ENCODE data around the gene GRIK2. TPM values are rescaled to one million over a fixed set of nuclear protein-coding genes. Genes with fewer than 3 reads are reported as not detected.

The GRIK2 gene
- total RNA-seq, 2 donors from 2014 or later: 1.00 to 4.5 TPM

GRCh38 chr6:101399616-101400162 is 6.2 kb downstream of the GRIK2 start:
- Mint-ChIP-seq H3K27ac (no peak overlapping the region), H3K4me3 (peak overlapping the region; percentile 65), H3K9me3 (no peaks in the 10 kb centered on the region), H3K36me3 (ENCODE audit: low read depth) (no peaks in the 10 kb centered on the region), H3K27me3 (ENCODE audit: insufficient read depth) (peaks cover 53% of the 10 kb centered on the region), H3K4me1 (peaks cover 36% of the 10 kb centered on the region)
- no peak for TF ChIP-seq CTCF (conservative IDR thresholded peaks at IDR 0.05)
- H3K4me3 ChIP-seq (ENCODE audit: low read length): peak overlapping the region; percentile 79
- H3K27ac ChIP-seq (ENCODE audit: low read depth, low read length): no peak overlapping the region
- no peaks in the 10 kb centered on the region for H3K36me3 ChIP-seq (ENCODE audit: control insufficient read depth, insufficient read depth, low read length)
- H3K9me3 ChIP-seq (ENCODE audit: control insufficient read depth, low read length): no peaks in the 10 kb centered on the region
- H3K9ac ChIP-seq (ENCODE audit: extremely low read depth, low read length, poor library complexity, severe bottlenecking): no peak overlapping the region
- peaks cover 8% of the 10 kb centered on the region for H3K4me1 ChIP-seq (ENCODE audit: control insufficient read depth, insufficient read depth, low read length)
- 5 to 13% methylated on average over 15 to 30 of the region's 30 CpGs for WGBS, 2 experiments (ENCODE audit: insufficient coverage in 1 of 2, insufficient read length in 1 of 2)
- DNase-seq: peak; percentile 54
- peaks cover 71% of the 10 kb centered on the region for H3K27me3 ChIP-seq (ENCODE audit: control insufficient read depth, insufficient read depth, low read length, poor library complexity, severe bottlenecking)

GRCh38 chr6:101400326-101401135 is 7.0 kb downstream of the GRIK2 start:
- Mint-ChIP-seq H3K27me3 (ENCODE audit: insufficient read depth) (peaks cover 44% of the 10 kb centered on the region), H3K9me3 (no peaks in the 10 kb centered on the region), H3K4me1 (peaks cover 42% of the 10 kb centered on the region), H3K27ac (no peak overlapping the region), H3K4me3 (peak overlapping the region; percentile 65), H3K36me3 (ENCODE audit: low read depth) (no peaks in the 10 kb centered on the region)
- TF ChIP-seq CTCF (conservative IDR thresholded peaks at IDR 0.05): no peak
- Histone ChIP-seq H3K27ac (ENCODE audit: low read depth, low read length) (no peak overlapping the region), H3K4me3 (ENCODE audit: low read length) (no peak overlapping the region), H3K9ac (ENCODE audit: extremely low read depth, low read length, poor library complexity, severe bottlenecking) (no peak overlapping the region), H3K9me3 (ENCODE audit: control insufficient read depth, low read length) (no peaks in the 10 kb centered on the region), H3K27me3 (ENCODE audit: control insufficient read depth, insufficient read depth, low read length, poor library complexity, severe bottlenecking) (peaks cover 63% of the 10 kb centered on the region), H3K36me3 (ENCODE audit: control insufficient read depth, insufficient read depth, low read length) (no peaks in the 10 kb centered on the region), H3K4me1 (ENCODE audit: control insufficient read depth, insufficient read depth, low read length) (peaks cover 8% of the 10 kb centered on the region)
- WGBS, 2 experiments (ENCODE audit: insufficient coverage in 1 of 2, insufficient read length in 1 of 2): 73 to 79% methylated on average over 10 of the region's 10 CpGs
- DNase-seq: no peak

GRCh38 chr6:101401171-101401570 is 7.7 kb downstream of the GRIK2 start:
- Histone ChIP-seq H3K36me3 (ENCODE audit: control insufficient read depth, insufficient read depth, low read length) (no peaks in the 10 kb centered on the region), H3K4me3 (ENCODE audit: low read length) (peak overlapping the region; percentile 76), H3K9me3 (ENCODE audit: control insufficient read depth, low read length) (no peaks in the 10 kb centered on the region), H3K4me1 (ENCODE audit: control insufficient read depth, insufficient read depth, low read length) (peaks cover 8% of the 10 kb centered on the region), H3K9ac (ENCODE audit: extremely low read depth, low read length, poor library complexity, severe bottlenecking) (no peak overlapping the region), H3K27ac (ENCODE audit: low read depth, low read length) (no peak overlapping the region), H3K27me3 (ENCODE audit: control insufficient read depth, insufficient read depth, low read length, poor library complexity, severe bottlenecking) (peaks cover 57% of the 10 kb centered on the region)
- 79 to 86% methylated on average over 4 to 10 of the region's 10 CpGs for WGBS, 2 experiments (ENCODE audit: insufficient coverage in 1 of 2, insufficient read length in 1 of 2)
- Mint-ChIP-seq H3K4me1 (peaks cover 47% of the 10 kb centered on the region), H3K4me3 (no peak overlapping the region), H3K36me3 (ENCODE audit: low read depth) (no peaks in the 10 kb centered on the region), H3K27me3 (ENCODE audit: insufficient read depth) (peaks cover 42% of the 10 kb centered on the region), H3K27ac (no peak overlapping the region), H3K9me3 (no peaks in the 10 kb centered on the region)
- DNase-seq: no peak
- no peak for TF ChIP-seq CTCF (conservative IDR thresholded peaks at IDR 0.05)

Data from endodermal cell (in vitro differentiated cells).